HG02943 (cell line): ENCODE data around the gene BRD1.
"Not testable (repeated sequence)": the region's sequence is repeated elsewhere in the genome, so short reads cannot be mapped to it uniquely, and the experiment has no call there.

Experiments
- ATAC-seq: cut with Tn5 transposase; IDR thresholded peaks from one replicate; pipeline ENCODE4 v1.9.1; 2021; ENCODE audit warnings: mild to moderate bottlenecking, low read depth, moderate library complexity; ENCODE audit not compliant: unreplicated experiment

Gene BRD1

GRCh38 chr22:49827271-49827852 is 311 bp downstream of the BRD1 start:
- ATAC-seq: no peak

DNA sequence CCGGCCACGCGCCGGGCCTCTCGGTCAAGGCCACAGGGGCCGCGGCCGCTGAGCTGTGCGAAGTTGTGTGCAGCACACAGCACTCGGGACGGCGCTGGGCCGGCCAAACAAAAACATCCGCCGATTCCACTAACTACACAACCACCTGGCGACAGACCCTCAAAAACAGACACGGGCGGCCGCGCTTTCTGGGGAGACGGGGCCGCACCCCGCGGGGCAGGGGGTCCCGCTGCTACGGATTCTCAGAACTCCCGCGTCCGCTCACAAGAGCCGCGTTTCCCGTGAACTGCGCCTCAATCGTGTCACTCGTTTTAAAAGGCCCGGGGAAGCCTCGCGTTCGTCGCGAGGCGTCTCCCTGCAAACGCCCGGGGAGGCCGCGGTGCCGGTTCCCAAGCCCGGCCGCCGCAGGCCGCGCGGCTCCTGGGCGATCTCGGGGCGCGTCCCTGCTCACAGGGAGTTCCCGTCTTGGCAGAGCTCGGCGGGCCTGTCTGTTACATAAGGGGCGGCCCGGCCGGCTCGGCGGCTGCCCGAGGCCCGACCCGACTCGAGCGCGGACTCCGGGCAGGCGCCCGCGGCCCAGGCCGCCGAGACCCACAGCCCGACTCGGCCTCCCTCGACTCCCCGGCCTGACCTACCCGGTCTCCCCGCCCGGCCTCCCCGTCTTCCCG is 936 bp downstream of the BRD1 start:
- no peak for ATAC-seq

- no peak for ATAC-seq
Observed at GRCh38 chr22:49825944-49826602, 1.6 kb downstream of the BRD1 start.

DNA sequence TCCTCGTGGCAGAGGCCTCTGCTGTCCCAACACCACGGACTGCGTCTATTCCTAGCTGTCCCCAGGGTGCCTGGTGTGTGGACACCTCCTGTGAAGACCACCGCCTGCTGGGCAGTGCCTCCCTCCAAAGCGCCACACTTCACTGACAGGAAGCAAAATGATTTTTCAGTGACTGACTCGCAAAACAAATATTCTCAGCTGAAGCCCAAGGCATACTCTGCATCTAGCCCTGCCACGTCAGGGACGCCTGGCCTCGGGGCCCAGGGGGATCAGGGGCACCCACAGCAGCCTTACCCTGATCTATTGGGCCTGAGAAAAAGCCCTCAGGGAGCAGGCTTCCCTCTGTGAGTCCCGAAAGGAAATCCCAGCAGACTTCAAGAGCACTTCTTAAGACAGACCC is 2.2 kb downstream of the BRD1 start:
- no peak for ATAC-seq

- no peak for ATAC-seq
Observed at GRCh38 chr22:49824936-49825335, 2.7 kb downstream of the BRD1 start.

- ATAC-seq: no peak
Observed at GRCh38 chr22:49824185-49824925, 3.3 kb downstream of the BRD1 start.

DNA sequence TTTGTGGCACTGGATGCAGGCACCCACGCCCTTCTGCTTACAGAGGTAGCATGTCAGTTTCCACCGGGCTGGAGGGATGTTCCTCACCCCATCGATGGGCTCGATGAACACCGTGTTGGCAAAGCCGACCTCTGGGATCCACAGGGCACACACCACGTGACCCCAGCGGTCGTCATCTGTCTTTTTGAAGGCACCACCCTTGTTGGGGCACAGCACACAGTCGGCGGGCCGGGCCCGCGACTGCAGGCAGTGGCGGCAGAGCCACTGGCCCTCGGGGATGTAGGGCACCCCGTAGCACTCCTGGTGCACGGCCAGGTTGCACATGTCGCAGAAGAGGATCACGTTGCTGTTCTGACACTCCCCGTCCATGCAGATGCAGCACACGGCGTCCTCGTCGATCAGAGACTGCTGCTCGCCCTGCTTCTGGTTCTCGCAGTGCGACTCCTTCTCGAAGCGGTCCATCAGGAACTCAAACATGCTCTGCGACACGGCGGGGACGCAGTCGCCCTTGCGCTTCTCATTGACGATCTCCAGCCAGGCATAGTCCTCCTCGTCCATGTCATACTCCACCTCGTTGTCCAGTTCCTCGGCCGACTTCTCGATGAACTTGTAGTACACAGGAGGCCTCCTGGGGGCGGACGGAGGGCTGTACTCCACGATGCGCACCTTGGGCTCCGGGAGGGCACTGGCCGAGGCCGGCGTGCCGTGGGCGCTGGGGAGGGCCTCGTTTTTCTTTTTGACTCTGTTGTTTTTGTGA is 4.2 kb downstream of the BRD1 start:
- ATAC-seq: no peak

DNA sequence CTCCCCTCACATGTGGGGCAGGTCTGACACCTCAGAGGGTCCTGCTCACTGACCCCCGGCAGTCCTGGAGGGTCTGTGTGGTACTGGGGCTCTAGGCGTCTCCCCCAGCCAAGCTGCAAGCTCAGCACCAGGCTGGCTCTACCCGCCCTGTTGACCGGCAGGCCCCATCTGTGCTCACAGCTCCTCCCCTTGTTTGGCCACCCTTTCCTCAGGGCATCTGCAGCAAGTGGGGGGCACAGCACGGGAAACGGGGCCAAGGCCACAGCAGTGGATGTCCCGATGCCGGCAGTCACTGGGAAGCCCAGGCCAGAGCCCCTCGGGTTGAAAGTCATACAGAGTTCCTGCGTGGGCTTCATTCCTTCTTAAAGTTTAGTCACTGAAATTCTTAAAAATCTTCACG is 5.9 kb downstream of the BRD1 start:
- not testable (repeated sequence) for ATAC-seq

DNA sequence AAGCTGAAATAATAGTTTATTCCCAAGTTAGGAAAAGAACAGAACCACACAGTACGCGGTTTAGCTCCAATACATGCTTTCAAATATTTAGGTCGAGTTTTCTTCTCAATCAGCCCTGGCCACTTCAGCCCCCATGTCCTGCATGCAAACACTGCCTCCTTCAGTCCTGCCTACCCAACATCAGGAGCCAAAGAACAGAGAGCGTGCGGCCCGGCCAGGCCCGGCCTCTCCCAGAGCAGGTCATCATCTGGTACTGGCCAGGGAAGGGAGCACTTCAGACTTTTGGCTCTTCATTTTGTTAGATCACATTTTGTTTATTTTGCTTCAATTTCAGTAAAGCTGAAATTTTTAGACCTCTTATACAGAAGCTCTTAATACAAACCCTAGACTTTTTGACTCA is 6.7 kb downstream of the BRD1 start:
- ATAC-seq: no peak

DNA sequence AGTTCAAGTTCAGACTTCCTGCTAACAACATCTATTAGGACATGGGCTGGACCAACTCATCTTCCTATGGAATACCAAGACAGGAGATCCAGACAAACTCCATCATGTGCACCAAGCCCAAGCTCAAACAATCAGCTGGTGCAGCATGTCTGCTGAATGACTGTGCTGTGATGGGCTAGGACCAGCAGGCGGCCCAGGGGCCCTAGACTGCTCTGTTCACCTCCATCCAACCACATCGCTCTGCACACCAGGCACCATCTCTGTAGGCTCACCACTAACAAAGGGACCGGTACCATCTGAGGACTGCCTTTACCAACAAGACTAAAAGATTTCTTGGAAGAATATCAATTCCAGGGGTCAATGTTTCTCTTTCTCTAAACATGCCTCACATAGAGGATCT is 10.3 kb downstream of the BRD1 start:
- no peak for ATAC-seq

GRCh38 chr22:49815641-49816091 is 12.0 kb downstream of the BRD1 start:
- ATAC-seq: no peak

DNA sequence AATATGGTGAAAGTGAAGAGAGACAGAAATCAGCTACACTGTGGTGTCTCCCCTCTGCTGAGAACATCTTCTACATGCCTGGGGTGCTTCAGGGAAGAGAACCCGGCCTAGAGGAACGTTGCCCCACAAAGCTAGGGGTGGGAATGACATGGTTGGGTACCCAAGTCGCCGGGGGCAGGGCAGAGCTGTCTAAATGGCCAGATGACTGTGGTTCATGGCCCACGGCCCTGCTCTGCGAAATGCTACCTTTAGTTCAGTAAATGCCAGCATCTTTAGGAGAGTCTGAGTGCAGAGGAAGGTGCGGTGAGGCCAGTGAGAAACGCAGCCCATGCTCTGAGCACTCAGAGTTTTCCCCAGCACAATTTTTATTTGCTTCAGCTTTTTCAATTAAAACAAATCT is 12.8 kb downstream of the BRD1 start:
- ATAC-seq: no peak

DNA sequence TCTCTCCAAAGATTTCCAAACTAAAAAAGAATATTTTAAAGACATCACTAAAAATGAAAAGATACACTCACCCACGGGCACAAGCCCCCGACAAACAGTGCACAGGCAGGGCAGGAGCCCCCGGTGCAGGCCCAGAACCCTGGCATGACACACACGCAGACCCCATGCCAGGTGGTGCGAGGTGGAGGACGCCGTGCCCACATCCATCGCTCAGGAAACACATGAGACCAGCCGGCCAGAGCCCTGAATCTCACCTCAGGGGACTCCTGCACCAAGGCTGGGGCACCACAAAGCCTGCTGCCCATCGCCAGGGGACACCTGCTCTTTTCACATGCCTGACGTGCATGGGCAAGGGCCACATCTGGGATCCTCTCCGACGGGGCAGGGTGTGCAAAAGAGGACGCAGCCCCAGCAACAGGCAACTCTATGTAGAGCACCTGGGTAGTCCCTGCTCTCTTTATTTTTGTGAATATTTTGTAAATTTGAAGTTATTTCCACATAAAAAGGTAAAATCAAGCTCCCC is 13.4 kb downstream of the BRD1 start:
- no peak for ATAC-seq

GRCh38 chr22:49812838-49813237 is 14.8 kb downstream of the BRD1 start:
- ATAC-seq: no peak

- ATAC-seq: no peak
Observed at GRCh38 chr22:49811020-49811791, 16.5 kb downstream of the BRD1 start.

GRCh38 chr22:49810363-49811019 is 17.2 kb downstream of the BRD1 start:
- no peak for ATAC-seq

DNA sequence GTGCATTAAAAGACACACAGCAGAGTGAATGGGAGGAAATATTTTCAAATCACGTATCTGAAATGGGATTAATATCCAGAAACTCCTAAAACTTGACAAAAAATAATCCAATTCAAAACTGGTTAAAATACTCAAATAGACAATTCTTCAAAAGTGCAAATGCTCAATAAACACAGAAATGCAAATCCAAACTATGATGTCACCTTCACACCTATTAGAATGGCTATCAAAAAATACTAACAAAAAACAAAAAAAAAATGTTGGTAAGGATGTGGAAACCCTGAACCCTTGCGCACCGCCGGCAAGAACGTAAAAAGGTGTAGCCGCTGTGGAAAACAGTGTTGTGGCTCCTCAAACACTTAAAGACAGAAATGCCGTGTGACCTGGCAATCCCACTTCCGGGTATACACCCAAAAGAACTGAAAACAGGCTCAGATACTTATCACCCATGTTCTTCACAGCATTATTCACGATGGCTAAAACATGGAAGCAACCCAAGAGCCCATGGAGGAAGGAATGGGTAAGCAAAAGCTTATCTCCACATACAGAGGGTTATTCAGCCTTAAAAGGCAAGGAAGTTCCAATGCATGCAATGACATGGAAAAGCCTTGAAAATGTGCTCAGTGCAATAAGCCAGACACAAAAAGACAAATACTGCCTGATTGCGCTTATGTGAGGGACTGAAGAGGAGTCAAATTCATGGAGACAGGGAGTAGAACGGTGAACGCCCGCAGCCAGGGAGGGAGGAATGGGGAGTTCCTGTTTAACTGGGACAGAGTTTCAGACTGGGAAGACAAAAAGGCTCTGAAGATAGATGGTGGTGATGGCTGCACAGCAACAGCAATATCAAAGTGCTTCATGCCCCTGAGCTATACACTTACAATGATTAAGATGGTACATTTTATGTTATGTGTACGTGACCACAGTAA is 19.6 kb downstream of the BRD1 start:
- no peak for ATAC-seq

DNA sequence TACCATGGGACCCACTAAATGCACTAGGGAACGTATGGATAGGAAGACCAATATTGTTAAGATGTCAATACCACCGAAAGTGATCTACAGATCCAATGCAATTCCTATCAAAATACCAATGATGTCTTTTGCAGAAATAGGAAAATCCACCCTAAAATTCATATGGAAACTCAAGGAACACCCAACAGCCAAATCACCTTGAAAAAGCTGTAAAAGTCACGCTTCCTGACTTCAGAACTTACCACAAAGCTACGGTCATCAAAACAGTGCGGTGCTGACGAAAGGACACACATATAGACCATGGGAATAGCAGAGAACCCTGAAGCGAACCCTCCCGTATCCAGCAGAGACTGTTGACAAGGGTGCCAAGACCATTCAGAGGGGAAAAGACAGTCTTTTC is 20.5 kb downstream of the BRD1 start:
- no peak for ATAC-seq
